Caco-2 (cell line): ENCODE measurements around the gene AGAP1. TPM values are rescaled to one million over a fixed set of nuclear protein-coding genes. Genes with fewer than 3 reads are reported as not detected.
A peak's percentile ranks its signal among the peaks of the same experiment; 100 is the strongest.

Experiments used
- BruUV-seq: library from RNA; stranded (reverse); fragments of 400-500 nt; replicated peaks from 2 replicates; lab custom pipeline; 2021; lab: Mats Ljungman, UMichigan
- CTCF ChIA-PET: fragments of 300-600 bp; sonication (Branson Sonifier 250); formaldehyde crosslinking; loops from one replicate; lab custom pipeline; 2022; ENCODE audit warnings: antibody characterized with exemption; lab: Charles Lee
- POLR2A ChIA-PET: fragments of 300-600 bp; sonication (Branson Sonifier 250); formaldehyde crosslinking; loops from one replicate; lab custom pipeline; 2022; ENCODE audit warnings: antibody characterized with exemption; lab: Charles Lee
- DNase-seq, 2 experiments: peaks; one replicate each; pipeline versions ENCODE4 v3.0.0 to v3.0.0-alpha.2; 2020 to 2022
- H3K27me3 ChIP-seq: replicated peaks from 2 replicates; pipeline ENCODE4 v1.6.0; 2011; ENCODE audit warnings: low read length; ENCODE audit not compliant: control insufficient read depth, insufficient read depth
- H3K36me3 ChIP-seq: 2 replicates; pipeline ENCODE4 v1.5.1; 2011; ENCODE audit warnings: low read length; ENCODE audit not compliant: control insufficient read depth, insufficient read depth
- H3K4me1 ChIP-seq: fragments of 250-450 bp; sonication (Bioruptor Pico); 2 replicates; pipeline ENCODE4 v1.5.1; 2020; ENCODE audit warnings: mild to moderate bottlenecking
- H3K4me3 ChIP-seq: 2 replicates; pipeline ENCODE4 v1.5.1; 2011; ENCODE audit warnings: low read depth, mild to moderate bottlenecking, control low read depth, low read length
- H3K9me3 ChIP-seq: fragments of 250-450 bp; sonication (Bioruptor Pico); 2 replicates; pipeline ENCODE4 v1.5.1; 2020; ENCODE audit warnings: mild to moderate bottlenecking, moderate library complexity
- H3K27ac Mint-ChIP-seq: one replicate; pipeline ENCODE4 v1.8.0; 2022; ENCODE audit warnings: mixed read lengths; ENCODE audit not compliant: unreplicated experiment
- H3K27me3 Mint-ChIP-seq: one replicate; pipeline ENCODE4 v1.8.0; 2022; ENCODE audit warnings: mixed read lengths; ENCODE audit not compliant: insufficient read depth, unreplicated experiment
- H3K36me3 Mint-ChIP-seq: one replicate; pipeline ENCODE4 v1.8.0; 2022; ENCODE audit warnings: mild to moderate bottlenecking, mixed read lengths; ENCODE audit not compliant: insufficient read depth, unreplicated experiment
- H3K4me1 Mint-ChIP-seq: one replicate; pipeline ENCODE4 v1.8.0; 2022; ENCODE audit warnings: low read depth, mixed read lengths; ENCODE audit not compliant: unreplicated experiment
- H3K4me3 Mint-ChIP-seq: one replicate; pipeline ENCODE4 v1.8.0; 2022; ENCODE audit warnings: mild to moderate bottlenecking, moderate library complexity, mixed read lengths; ENCODE audit not compliant: unreplicated experiment
- H3K9me3 Mint-ChIP-seq: one replicate; pipeline ENCODE4 v1.8.0; 2022; ENCODE audit warnings: mixed read lengths; ENCODE audit not compliant: unreplicated experiment
- CTCF ChIP-seq, 2 experiments: fragments of 200-600 bp in 1 of 2; IDR thresholded peaks; 1 replicate in 1 of 2; 2 replicates in 1 of 2; pipeline versions ENCODE4 v1.5.1 to v1.8.0; 2011 to 2022; ENCODE audit warnings: antibody characterized with exemption in 1 of 2, control low read depth in 1 of 2, inconsistent platforms in 1 of 2, low read depth in 1 of 2, low read length in 1 of 2, mild to moderate bottlenecking in 1 of 2, moderate library complexity in 1 of 2; ENCODE audit not compliant: insufficient read depth in 1 of 2, severe bottlenecking in 1 of 2, unreplicated experiment in 1 of 2
- intact Hi-C: fragments of 100-400 bp; cut with micrococcal nuclease; formaldehyde crosslinking; loops from one replicate; pipeline ENCODE4 v1.10.0; 2022; ENCODE audit not compliant: unreplicated experiment
- total RNA-seq: library from RNA; stranded (reverse); gene quantifications from 2 replicates; pipeline ENCODE4 v1.2.3, GENCODE V29; 2022

AGAP1 gene
- total RNA-seq, 1 experiment from 2014 or later, result 41.7 TPM

DNA sequence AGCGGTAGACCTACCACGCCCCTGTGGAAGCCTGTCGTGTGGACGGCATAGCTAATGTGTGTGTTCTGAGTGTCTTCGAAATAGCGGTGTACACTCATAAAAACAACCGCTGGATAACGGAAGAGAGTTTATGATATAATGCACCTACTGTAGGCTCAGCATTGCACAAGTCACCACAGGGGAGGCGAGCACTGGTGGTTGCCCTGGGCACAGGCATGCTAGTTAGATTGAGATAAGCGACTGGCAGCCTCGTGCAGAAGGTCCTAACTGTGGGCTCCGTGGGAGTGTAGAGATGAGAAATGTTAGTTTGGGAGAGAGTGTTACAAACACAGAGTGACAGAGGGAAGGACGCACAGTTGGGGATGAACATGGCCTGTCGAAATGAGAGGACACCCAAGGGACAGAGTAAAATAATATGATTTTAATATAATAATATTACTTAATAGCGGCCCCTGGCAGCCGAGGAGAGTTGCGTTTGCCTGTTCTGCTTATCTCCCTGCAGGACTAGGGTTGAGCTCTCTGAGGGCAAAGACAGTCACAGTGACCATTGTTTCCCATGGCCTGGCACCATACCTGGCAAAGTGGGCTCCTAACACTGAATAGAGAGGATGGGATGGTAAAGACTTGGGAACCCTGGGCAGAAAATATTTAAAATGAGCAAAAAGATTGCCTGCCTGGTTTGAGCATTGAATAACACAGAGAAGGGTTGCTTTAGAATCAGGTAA, 470.2 kb downstream of the AGAP1 start:
- Histone ChIP-seq H3K4me3 (no peak overlapping the region), H3K4me1 (no peaks in the 10 kb centered on the region), H3K36me3 (no peaks in the 10 kb centered on the region), H3K27me3 (no peaks in the 10 kb centered on the region), H3K9me3 (no peaks in the 10 kb centered on the region)
- TF ChIP-seq CTCF (IDR thresholded peaks at IDR 0.05; ENCODE audit: insufficient read depth in 1 of 2, low read depth in 1 of 2, low read length in 1 of 2, severe bottlenecking in 1 of 2, unreplicated experiment in 1 of 2), result no peak
- no TSS peak for BruUV-seq
- Mint-ChIP-seq H3K9me3 (no peaks in the 10 kb centered on the region), H3K27me3 (no peaks in the 10 kb centered on the region), H3K36me3 (peaks cover 17% of the 10 kb centered on the region), H3K4me1 (no peaks in the 10 kb centered on the region), H3K4me3 (no peak overlapping the region), H3K27ac (no peak overlapping the region)
- POLR2A ChIA-PET, result no interaction called here
- no peak for DNase-seq
- CTCF ChIA-PET, result no interaction called here
- intact Hi-C loops, result no loop called here

GRCh38 chr2:235964787-235965390, 471.0 kb downstream of the AGAP1 start:
- no TSS peak for BruUV-seq
- no peak overlapping the region for H3K4me3 ChIP-seq
- no peaks in the 10 kb centered on the region for H3K36me3 ChIP-seq
- H3K4me1 ChIP-seq, result no peaks in the 10 kb centered on the region
- no peak overlapping the region for H3K4me3 Mint-ChIP-seq
- H3K4me1 Mint-ChIP-seq, result no peaks in the 10 kb centered on the region
- no peaks in the 10 kb centered on the region for H3K9me3 ChIP-seq
- H3K36me3 Mint-ChIP-seq, result peaks cover 19% of the 10 kb centered on the region
- POLR2A ChIA-PET, result no interaction called here
- TF ChIP-seq CTCF (IDR thresholded peaks at IDR 0.05; ENCODE audit: insufficient read depth in 1 of 2, low read depth in 1 of 2, low read length in 1 of 2, severe bottlenecking in 1 of 2, unreplicated experiment in 1 of 2), result no peak
- CTCF ChIA-PET, result no interaction called here
- intact Hi-C loops, result no loop called here
- no peaks in the 10 kb centered on the region for H3K27me3 ChIP-seq
- H3K9me3 Mint-ChIP-seq, result no peaks in the 10 kb centered on the region
- H3K27me3 Mint-ChIP-seq, result no peaks in the 10 kb centered on the region
- H3K27ac Mint-ChIP-seq, result no peak overlapping the region
- no peak for DNase-seq

- H3K4me3 ChIP-seq, result no peak overlapping the region
- H3K27me3 Mint-ChIP-seq, result no peaks in the 10 kb centered on the region
- no peak for TF ChIP-seq CTCF (IDR thresholded peaks at IDR 0.05; ENCODE audit: insufficient read depth in 1 of 2, low read depth in 1 of 2, low read length in 1 of 2, severe bottlenecking in 1 of 2, unreplicated experiment in 1 of 2)
- no peaks in the 10 kb centered on the region for H3K4me1 Mint-ChIP-seq
- H3K27ac Mint-ChIP-seq, result no peak overlapping the region
- peaks cover 20% of the 10 kb centered on the region for H3K36me3 Mint-ChIP-seq
- no peak overlapping the region for H3K4me3 Mint-ChIP-seq
- POLR2A ChIA-PET, result no interaction called here
- no peaks in the 10 kb centered on the region for H3K9me3 ChIP-seq
- no TSS peak for BruUV-seq
- no peaks in the 10 kb centered on the region for H3K9me3 Mint-ChIP-seq
- H3K4me1 ChIP-seq, result no peaks in the 10 kb centered on the region
- peak in 1 of 2 experiments; percentile 6 for DNase-seq
- no peaks in the 10 kb centered on the region for H3K27me3 ChIP-seq
- H3K36me3 ChIP-seq, result no peaks in the 10 kb centered on the region
- CTCF ChIA-PET, result no interaction called here
- intact Hi-C loops, result no loop called here
Measured at GRCh38 chr2:235966396-235966795, 472.6 kb downstream of the AGAP1 start.
